GM21423 (cell line): Measurements from ENCODE around the gene FCGR2B.
"Not testable (repeated sequence)": the region's sequence is repeated elsewhere in the genome, so short reads cannot be mapped to it uniquely, and the experiment has no call there.

Experiments
- ATAC-seq: cut with Tn5 transposase; IDR thresholded peaks from one replicate; pipeline ENCODE4 v1.9.1; 2021; ENCODE audit warnings: mild to moderate bottlenecking, moderate library complexity; ENCODE audit not compliant: unreplicated experiment

The FCGR2B gene

GRCh38 chr1:161662684-161663339, at the start of gene FCGR2B:
FCGR2B (plus strand) TSS chr1:161663143; CDS start chr1:161663242, 99 bp downstream.
- ATAC-seq: peak; percentile 67

GRCh38 chr1:161616417-161616816, 46.5 kb upstream of the FCGR2B start:
- ATAC-seq: not testable (repeated sequence)

- ATAC-seq: not testable (repeated sequence)
Measured at GRCh38 chr1:161618517-161618916, 44.4 kb upstream of the FCGR2B start.

- ATAC-seq: not testable (repeated sequence)
Measured at GRCh38 chr1:161620399-161620798, 42.5 kb upstream of the FCGR2B start.

GRCh38 chr1:161621181-161622000, 41.6 kb upstream of the FCGR2B start:
- ATAC-seq: peak; percentile 49

GRCh38 chr1:161622054-161622453, 40.9 kb upstream of the FCGR2B start:
- peak; percentile 32 for ATAC-seq

GRCh38 chr1:161623401-161624051, 39.4 kb upstream of the FCGR2B start:
- ATAC-seq: peak; percentile 48

GRCh38 chr1:161624605-161625004, 38.3 kb upstream of the FCGR2B start:
- not testable (repeated sequence) for ATAC-seq

- ATAC-seq: not testable (repeated sequence)
Measured at GRCh38 chr1:161626445-161627146, 36.3 kb upstream of the FCGR2B start.

- ATAC-seq: not testable (repeated sequence)
Measured at GRCh38 chr1:161630128-161630742, 32.7 kb upstream of the FCGR2B start.

GRCh38 chr1:161631076-161631475, 31.9 kb upstream of the FCGR2B start, which contains the start of gene FCGR3B:
FCGR3B (minus strand) TSS chr1:161631176; CDS start chr1:161631094, 82 bp downstream.
- ATAC-seq: no peak

- ATAC-seq: not testable (repeated sequence)
Measured at GRCh38 chr1:161634993-161635392, 27.9 kb upstream of the FCGR2B start.

GRCh38 chr1:161636189-161636782, 26.7 kb upstream of the FCGR2B start:
- ATAC-seq: not testable (repeated sequence)

GRCh38 chr1:161636976-161637375, 26.0 kb upstream of the FCGR2B start:
- ATAC-seq: not testable (repeated sequence)

- not testable (repeated sequence) for ATAC-seq
Measured at GRCh38 chr1:161638251-161638993, 24.5 kb upstream of the FCGR2B start.

GRCh38 chr1:161639203-161639602, 23.7 kb upstream of the FCGR2B start:
- ATAC-seq: not testable (repeated sequence)

- not testable (repeated sequence) for ATAC-seq
Measured at GRCh38 chr1:161642697-161643096, 20.2 kb upstream of the FCGR2B start.

- not testable (repeated sequence) for ATAC-seq
Measured at GRCh38 chr1:161643481-161644208, 19.3 kb upstream of the FCGR2B start.
